GM19035 (cell line): ENCODE measurements around the gene IL3RA.
"Not testable (repeated sequence)": the region's sequence is repeated elsewhere in the genome, so short reads cannot be mapped to it uniquely, and the experiment has no call there.

Experiments used
- ATAC-seq: cut with Tn5 transposase; IDR thresholded peaks from one replicate; pipeline ENCODE4 v1.9.1; 2021; ENCODE audit not compliant: unreplicated experiment

Gene IL3RA

GRCh38 chrX:1421433-1422134 lies 85.0 kb downstream of the IL3RA start:
- ATAC-seq, result no peak

GRCh38 chrX:1422135-1422465 lies 85.5 kb downstream of the IL3RA start:
- ATAC-seq, result no peak

- no peak for ATAC-seq
These were observed 86.6 kb downstream of the IL3RA start for GRCh38 chrX:1423215-1423614.

DNA sequence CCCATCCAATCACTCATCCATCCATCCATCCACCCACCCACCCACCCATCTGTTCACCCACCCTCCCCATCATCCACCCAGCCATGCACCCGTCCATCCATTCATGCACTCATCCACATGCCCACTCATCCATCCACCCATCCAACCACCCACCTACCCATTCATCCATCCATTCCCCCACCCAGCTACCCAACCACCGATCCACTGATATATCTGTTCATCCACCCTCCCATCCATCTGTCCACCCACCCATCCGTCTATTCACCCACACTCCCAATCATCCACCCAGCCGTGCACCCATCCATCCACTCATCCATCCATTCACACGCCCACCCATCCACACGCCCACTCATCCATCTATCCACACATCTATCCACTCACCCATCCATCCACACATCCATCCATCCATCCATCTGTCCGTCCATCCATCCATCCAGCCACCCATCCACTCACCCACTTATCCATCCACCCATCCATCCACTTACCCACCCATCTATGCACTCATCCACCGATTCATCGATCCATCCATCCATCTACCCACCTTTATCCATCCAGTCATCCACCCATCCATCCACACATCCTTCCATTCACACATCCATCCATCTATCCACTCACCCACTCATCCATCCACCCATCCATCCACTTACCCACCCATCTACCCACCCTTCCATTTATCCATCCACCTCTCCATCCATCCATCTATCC lies 87.7 kb downstream of the IL3RA start:
- ATAC-seq, result no peak

GRCh38 chrX:1425381-1425780 lies 88.8 kb downstream of the IL3RA start:
- ATAC-seq, result no peak

- not testable (repeated sequence) for ATAC-seq
These were observed 89.7 kb downstream of the IL3RA start for GRCh38 chrX:1426321-1426720.

DNA sequence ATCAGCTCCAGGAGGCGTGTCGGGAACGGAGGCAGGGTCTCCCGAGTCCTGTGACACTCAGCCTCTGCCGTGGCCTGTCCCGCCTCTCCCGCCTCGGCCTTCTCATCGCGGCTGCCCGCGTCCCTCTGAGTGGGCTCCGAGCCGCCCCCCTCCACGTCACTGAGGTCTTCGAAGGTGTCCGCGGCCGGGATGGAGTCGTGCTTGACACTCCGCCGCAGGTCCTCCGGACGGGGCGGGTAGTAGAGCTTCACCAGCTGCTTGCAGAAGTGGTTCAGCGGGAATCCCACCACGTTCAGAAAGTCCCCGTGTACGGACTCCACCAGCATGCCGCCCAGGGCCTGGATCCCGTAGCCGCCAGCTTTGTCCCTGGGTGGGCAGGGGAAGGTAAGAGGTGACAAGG lies 91.2 kb downstream of the IL3RA start:
- no peak for ATAC-seq

GRCh38 chrX:1430451-1430850 lies 93.9 kb downstream of the IL3RA start:
- ATAC-seq, result no peak
